ENCODE measurements around the gene TRIM33.

The TRIM33 gene

DNA sequence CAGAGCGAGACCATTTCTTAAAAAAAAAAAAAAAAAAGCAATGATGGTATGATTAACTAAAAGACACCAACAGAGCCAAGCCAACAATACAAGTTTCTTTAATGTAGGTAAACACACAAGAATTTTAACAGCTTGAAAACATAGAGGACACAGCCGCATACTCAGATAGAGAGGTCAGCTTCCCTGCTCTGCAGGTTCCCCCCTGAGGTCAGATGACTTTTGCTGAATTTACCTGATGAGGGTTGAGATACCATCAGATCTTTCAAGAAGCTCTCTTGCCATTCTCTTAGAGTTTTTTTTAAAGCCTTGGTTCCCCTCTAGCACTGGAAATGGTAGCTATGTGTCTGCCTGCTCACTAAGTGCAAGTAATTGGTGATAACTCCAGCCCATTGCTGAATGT, 39.3 kb upstream of the TRIM33 start:
- H3K4me3 ChIP-seq (ENCODE audit: control insufficient read depth, low read depth, low read length): no peak overlapping the region
- DNase-seq (ENCODE audit: low read depth): no peak
- TF ChIP-seq, protein P1, sequence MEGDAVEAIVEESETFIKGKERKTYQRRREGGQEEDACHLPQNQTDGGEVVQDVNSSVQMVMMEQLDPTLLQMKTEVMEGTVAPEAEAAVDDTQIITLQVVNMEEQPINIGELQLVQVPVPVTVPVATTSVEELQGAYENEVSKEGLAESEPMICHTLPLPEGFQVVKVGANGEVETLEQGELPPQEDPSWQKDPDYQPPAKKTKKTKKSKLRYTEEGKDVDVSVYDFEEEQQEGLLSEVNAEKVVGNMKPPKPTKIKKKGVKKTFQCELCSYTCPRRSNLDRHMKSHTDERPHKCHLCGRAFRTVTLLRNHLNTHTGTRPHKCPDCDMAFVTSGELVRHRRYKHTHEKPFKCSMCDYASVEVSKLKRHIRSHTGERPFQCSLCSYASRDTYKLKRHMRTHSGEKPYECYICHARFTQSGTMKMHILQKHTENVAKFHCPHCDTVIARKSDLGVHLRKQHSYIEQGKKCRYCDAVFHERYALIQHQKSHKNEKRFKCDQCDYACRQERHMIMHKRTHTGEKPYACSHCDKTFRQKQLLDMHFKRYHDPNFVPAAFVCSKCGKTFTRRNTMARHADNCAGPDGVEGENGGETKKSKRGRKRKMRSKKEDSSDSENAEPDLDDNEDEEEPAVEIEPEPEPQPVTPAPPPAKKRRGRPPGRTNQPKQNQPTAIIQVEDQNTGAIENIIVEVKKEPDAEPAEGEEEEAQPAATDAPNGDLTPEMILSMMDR (conservative IDR thresholded peaks at IDR 0.05; ENCODE audit: control insufficient read depth, insufficient read depth, low read depth, low read length): no peak

DNA sequence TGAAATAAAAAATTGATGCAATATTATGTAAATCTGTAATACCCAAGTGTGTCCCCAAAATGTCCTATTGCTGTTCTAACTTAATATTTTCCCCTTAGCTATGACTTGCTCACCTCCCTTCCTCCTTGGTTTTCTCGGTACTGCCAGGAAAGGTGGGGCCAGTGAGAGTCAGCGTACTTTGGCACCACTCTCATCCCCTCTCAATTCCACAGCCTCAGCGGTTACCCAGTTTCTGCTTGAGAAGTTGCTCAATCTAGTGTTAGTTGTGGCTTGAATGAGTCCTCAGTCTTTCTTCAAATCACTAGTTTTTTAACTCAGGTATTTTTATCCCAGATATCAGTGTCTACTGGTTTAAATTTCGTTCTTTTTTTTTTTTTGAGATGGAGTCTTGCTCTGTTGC, 38.1 kb upstream of the TRIM33 start:
- H3K4me3 ChIP-seq (ENCODE audit: control insufficient read depth, low read depth, low read length): no peak overlapping the region
- TF ChIP-seq, protein P1 (conservative IDR thresholded peaks at IDR 0.05; ENCODE audit: control insufficient read depth, insufficient read depth, low read depth, low read length): no peak
- DNase-seq (ENCODE audit: low read depth): peak; percentile 40

- no peak overlapping the region for H3K4me3 ChIP-seq (ENCODE audit: control insufficient read depth, low read depth, low read length)
- DNase-seq (ENCODE audit: low read depth): no peak
- TF ChIP-seq, protein P1 (conservative IDR thresholded peaks at IDR 0.05; ENCODE audit: control insufficient read depth, insufficient read depth, low read depth, low read length): no peak
Measured at GRCh38 chr1:114547076-114547475, 36.1 kb upstream of the TRIM33 start.

GRCh38 chr1:114545796-114546195, 34.8 kb upstream of the TRIM33 start:
- no peak overlapping the region for H3K4me3 ChIP-seq (ENCODE audit: control insufficient read depth, low read depth, low read length)
- DNase-seq (ENCODE audit: low read depth): no peak
- TF ChIP-seq, protein P1 (conservative IDR thresholded peaks at IDR 0.05; ENCODE audit: control insufficient read depth, insufficient read depth, low read depth, low read length): no peak

GRCh38 chr1:114545315-114545714, 34.3 kb upstream of the TRIM33 start:
- no peak for DNase-seq (ENCODE audit: low read depth)
- H3K4me3 ChIP-seq (ENCODE audit: control insufficient read depth, low read depth, low read length): no peak overlapping the region
- TF ChIP-seq, protein P1 (conservative IDR thresholded peaks at IDR 0.05; ENCODE audit: control insufficient read depth, insufficient read depth, low read depth, low read length): no peak

GRCh38 chr1:114540821-114541220, 29.8 kb upstream of the TRIM33 start:
- no peak overlapping the region for H3K4me3 ChIP-seq (ENCODE audit: control insufficient read depth, low read depth, low read length)
- TF ChIP-seq, protein P1 (conservative IDR thresholded peaks at IDR 0.05; ENCODE audit: control insufficient read depth, insufficient read depth, low read depth, low read length): no peak
- DNase-seq (ENCODE audit: low read depth): no peak

- TF ChIP-seq, protein P1 (conservative IDR thresholded peaks at IDR 0.05; ENCODE audit: control insufficient read depth, insufficient read depth, low read depth, low read length): no peak
- no peak for DNase-seq (ENCODE audit: low read depth)
- no peak overlapping the region for H3K4me3 ChIP-seq (ENCODE audit: control insufficient read depth, low read depth, low read length)
Measured at GRCh38 chr1:114540272-114540671, 29.3 kb upstream of the TRIM33 start.

All from fibroblast of mammary gland (primary cell).